HS-27A (cell line): ENCODE results near the gene YTHDF1.
A peak's percentile ranks its signal among the peaks of the same experiment; 100 is the strongest.
"Not testable (repeated sequence)": the region's sequence is repeated elsewhere in the genome, so short reads cannot be mapped to it uniquely, and the experiment has no call there.

Experiments
- DNase-seq: peaks from one replicate; pipeline ENCODE4 v3.0.0-alpha.2; 2012; ENCODE audit warnings: low read depth, missing footprints

YTHDF1 gene

GRCh38 chr20:63216041-63216848, at the start of gene YTHDF1:
TSS of gene YTHDF1 (minus strand) at chr20:63216131. CDS start at chr20:63215892, 239 bp downstream.
- peak; percentile 82 for DNase-seq

GRCh38 chr20:63264519-63264918, 48.6 kb upstream of the YTHDF1 start:
- DNase-seq: no peak

- DNase-seq: no peak
Observed at GRCh38 chr20:63264000-63264399, 48.1 kb upstream of the YTHDF1 start.

- DNase-seq: no peak
Observed at GRCh38 chr20:63262836-63263235, 46.9 kb upstream of the YTHDF1 start.

GRCh38 chr20:63261795-63262528, 46.0 kb upstream of the YTHDF1 start:
- DNase-seq: no peak

- DNase-seq: no peak
Observed at GRCh38 chr20:63261060-63261794, 45.3 kb upstream of the YTHDF1 start.

GRCh38 chr20:63260521-63260920, 44.6 kb upstream of the YTHDF1 start:
- DNase-seq: no peak

- no peak for DNase-seq
Observed at GRCh38 chr20:63259734-63260460, 44.0 kb upstream of the YTHDF1 start.

GRCh38 chr20:63258781-63259180, 42.9 kb upstream of the YTHDF1 start:
- DNase-seq: no peak

GRCh38 chr20:63257629-63258028, 41.7 kb upstream of the YTHDF1 start:
- DNase-seq: no peak

- DNase-seq: no peak
Observed at GRCh38 chr20:63256954-63257353, 41.0 kb upstream of the YTHDF1 start.

GRCh38 chr20:63255931-63256704, 40.2 kb upstream of the YTHDF1 start:
- no peak for DNase-seq

GRCh38 chr20:63254606-63255384, 38.9 kb upstream of the YTHDF1 start:
- no peak for DNase-seq

GRCh38 chr20:63254232-63254605, 38.3 kb upstream of the YTHDF1 start, which contains the start of gene NKAIN4:
TSS of gene NKAIN4 (minus strand) at chr20:63254463. CDS start at chr20:63254450, 13 bp downstream.
- DNase-seq: no peak

GRCh38 chr20:63253438-63254231, 37.7 kb upstream of the YTHDF1 start:
- DNase-seq: no peak

GRCh38 chr20:63253065-63253437, 37.1 kb upstream of the YTHDF1 start:
- no peak for DNase-seq

GRCh38 chr20:63252284-63252711, 36.4 kb upstream of the YTHDF1 start:
- no peak for DNase-seq

GRCh38 chr20:63251350-63251749, 35.4 kb upstream of the YTHDF1 start:
- not testable (repeated sequence) for DNase-seq

GRCh38 chr20:63249891-63250290, 34.0 kb upstream of the YTHDF1 start:
- no peak for DNase-seq
